SK-N-MC (cell line): Measurements from ENCODE around the gene SIRPG.

Experiments used
- EZH2 ChIP-seq: fragments of 200-600 bp; sonication (generic); IDR thresholded peaks from one replicate; pipeline ENCODE4 v1.6.1; 2017; ENCODE audit warnings: antibody characterized with exemption
- FOXP2 ChIP-seq: optimal IDR thresholded peaks from 2 replicates; pipeline ENCODE3; 2011; ENCODE audit warnings: mild to moderate bottlenecking, moderate library complexity; ENCODE audit not compliant: insufficient read depth; ENCODE audit errors: extremely low read length, control extremely low read depth
- POLR2AphosphoS5 ChIP-seq: IDR thresholded peaks from 2 replicates; pipeline ENCODE4 v1.6.1; 2012; ENCODE audit warnings: mild to moderate bottlenecking, low read depth, low read length, borderline replicate concordance

GRCh38 chr20:1706079-1706478 lies 48.5 kb upstream of the SIRPG start:
- TF ChIP-seq EZH2 (no peak), POLR2AphosphoS5 (no peak), FOXP2 (no peak)
